A549 (cell line): Measurements from ENCODE around the gene VANGL1. TPM values are rescaled to one million over a fixed set of nuclear protein-coding genes. Genes with fewer than 3 reads are reported as not detected.

Experiments used
- ATAC-seq, 2 experiments: fragments of 200-7000 bp in 1 of 2; fragments of >200 bp in 1 of 2; cut with Nextera tagmentation in 1 of 2; cut with Tn5 transposase in 1 of 2; 3 replicates each; pipeline versions ENCODE4 v1.8.0 to v1.9.1; 2018 to 2020; ENCODE audit warnings: mild to moderate bottlenecking in 1 of 2, moderate library complexity in 1 of 2
- CTCF ChIA-PET: fragments of 300-600 bp; sonication (Branson Sonifier 250); formaldehyde crosslinking; extraction: SDS; loops from one replicate; lab custom pipeline; 2021; ENCODE audit warnings: antibody characterized with exemption, inconsistent platforms; lab: Yijun Ruan, JAX
- POLR2A ChIA-PET: fragments of 350-600 bp; formaldehyde crosslinking; extraction: SDS; loops from one replicate; lab custom pipeline; 2021; ENCODE audit warnings: antibody characterized with exemption, inconsistent platforms; lab: Yijun Ruan, JAX
- DNase-seq, 2 experiments: peaks; one replicate each; pipeline versions ENCODE4 v3.0.0 to v3.0.0-alpha.2; 2011 to 2016; ENCODE audit warnings: low read depth in 1 of 2, low spot score in 1 of 2
- FAIRE-seq: peaks from 2 replicates; lab custom pipeline; 2011; peaks lifted over from hg19 to GRCh38; lab: Jason Lieb, UNC
- H3K27ac ChIP-seq, 2 experiments: fragments of >200 bp; sonication (Bioruptor Twin); formaldehyde crosslinking; 3 replicates each; pipeline ENCODE4 v1.5.1; 2016 to 2017
- H3K4me1 ChIP-seq: fragments of >200 bp; sonication (Bioruptor Twin); formaldehyde crosslinking; 3 replicates; pipeline ENCODE4 v1.6.1; 2016
- H3K4me2 ChIP-seq: fragments of >200 bp; sonication (Bioruptor Twin); formaldehyde crosslinking; 3 replicates; pipeline ENCODE4 v1.6.1; 2016
- H3K4me3 ChIP-seq: fragments of >200 bp; sonication (Bioruptor Twin); formaldehyde crosslinking; 3 replicates; pipeline ENCODE4 v1.5.1; 2016
- H3K9me3 ChIP-seq: fragments of >200 bp; sonication (Bioruptor Twin); formaldehyde crosslinking; 3 replicates; pipeline ENCODE4 v1.6.1; 2016
- CHD4 ChIP-seq: fragments of 200-600 bp; sonication (generic); IDR thresholded peaks from 2 replicates; pipeline ENCODE4 v1.6.1; 2016; ENCODE audit warnings: antibody characterized with exemption, mild to moderate bottlenecking, borderline replicate concordance
- EHMT2 ChIP-seq: fragments of 200-600 bp; sonication (generic); IDR thresholded peaks from 2 replicates; pipeline ENCODE4 v1.6.1; 2016; ENCODE audit warnings: antibody characterized with exemption, low read depth, mild to moderate bottlenecking, moderate library complexity
- ESRRA ChIP-seq: fragments of 150-350 bp; IDR thresholded peaks from 2 replicates; pipeline ENCODE4 v1.6.1; 2014; ENCODE audit warnings: mild to moderate bottlenecking, low read length, borderline replicate concordance
- FOSB ChIP-seq: fragments of 250-450 bp; sonication (Bioruptor Pico); IDR thresholded peaks from 2 replicates; pipeline ENCODE4 v1.5.0; 2020; ENCODE audit warnings: mild to moderate bottlenecking, moderate library complexity
- FOSL2 ChIP-seq, 2 experiments: fragments of 450-650 bp in 1 of 2; fragments of >200 bp in 1 of 2; sonication (Bioruptor Twin) in 1 of 2; formaldehyde crosslinking; IDR thresholded peaks; 2 replicates each; pipeline versions ENCODE4 v1.5.0 to v1.6.1; 2016 to 2020; ENCODE audit warnings: mild to moderate bottlenecking in 1 of 2, moderate library complexity in 1 of 2
- GATA3 ChIP-seq: IDR thresholded peaks from 2 replicates; pipeline ENCODE4 v1.6.1; 2012; ENCODE audit warnings: borderline replicate concordance
- HDAC2 ChIP-seq: fragments of 200-600 bp; sonication (generic); IDR thresholded peaks from 2 replicates; pipeline ENCODE4 v1.6.1; 2016
- HEYL ChIP-seq: fragments of 250-450 bp; sonication (Bioruptor Pico); IDR thresholded peaks from 2 replicates; pipeline ENCODE4 v1.8.0; 2021; ENCODE audit warnings: mild to moderate bottlenecking, moderate library complexity
- KDM1A ChIP-seq: fragments of 200-600 bp; sonication (generic); IDR thresholded peaks from 2 replicates; pipeline ENCODE4 v1.6.1; 2016; ENCODE audit warnings: low read depth, mild to moderate bottlenecking
- KDM5A ChIP-seq: fragments of 200-600 bp; sonication (generic); IDR thresholded peaks from 2 replicates; pipeline ENCODE4 v1.6.1; 2016; ENCODE audit warnings: antibody characterized with exemption, mild to moderate bottlenecking
- NPAS2 ChIP-seq: fragments of 250-450 bp; sonication (Bioruptor Pico); IDR thresholded peaks from 2 replicates; pipeline ENCODE4 v1.8.0; 2022; ENCODE audit warnings: mild to moderate bottlenecking, moderate library complexity, borderline replicate concordance
- PHF8 ChIP-seq: fragments of 200-600 bp; sonication (generic); IDR thresholded peaks from 2 replicates; pipeline ENCODE4 v1.6.1; 2016; ENCODE audit warnings: low read depth, mild to moderate bottlenecking, antibody characterized with exemption, moderate library complexity, borderline replicate concordance
- RAD21 ChIP-seq, 2 experiments: fragments of >200 bp in 1 of 2; sonication (Bioruptor Twin) in 1 of 2; formaldehyde crosslinking in 1 of 2; IDR thresholded peaks in 1 of 2; conservative IDR thresholded peaks in 1 of 2; 2 replicates in 1 of 2; 3 replicates in 1 of 2; pipeline ENCODE4 v1.6.1; 2012 to 2018; ENCODE audit warnings: inconsistent platforms in 1 of 2
- RARB ChIP-seq: fragments of 250-450 bp; sonication (Bioruptor Pico); IDR thresholded peaks from 2 replicates; pipeline ENCODE4 v1.8.0; 2021; ENCODE audit warnings: mild to moderate bottlenecking, moderate library complexity
- RCOR1 ChIP-seq: fragments of 150-350 bp; IDR thresholded peaks from 2 replicates; pipeline ENCODE4 v1.6.1; 2014; ENCODE audit warnings: antibody characterized with exemption, low read length, low read depth
- RFX5 ChIP-seq: fragments of 450-650 bp; IDR thresholded peaks from 2 replicates; pipeline ENCODE4 v1.7.1; 2014; ENCODE audit warnings: antibody characterized with exemption, mild to moderate bottlenecking, moderate library complexity
- SMC3 ChIP-seq: fragments of >200 bp; sonication (Bioruptor Twin); formaldehyde crosslinking; IDR thresholded peaks from 3 replicates; pipeline ENCODE4 v1.6.1; 2018; ENCODE audit warnings: inconsistent platforms
- TFCP2L1 ChIP-seq: fragments of 250-450 bp; sonication (Bioruptor Pico); IDR thresholded peaks from 2 replicates; pipeline ENCODE4 v1.5.0; 2021; ENCODE audit warnings: mild to moderate bottlenecking
- ZFP36 ChIP-seq: fragments of 450-650 bp; IDR thresholded peaks from 2 replicates; pipeline ENCODE4 v1.6.1; 2014; ENCODE audit warnings: borderline replicate concordance; ENCODE audit not compliant: partially characterized antibody
- ZNF302 ChIP-seq: fragments of 250-450 bp; sonication (Bioruptor Pico); IDR thresholded peaks from 2 replicates; pipeline ENCODE4 v1.9.0; 2021; ENCODE audit warnings: inconsistent platforms, mild to moderate bottlenecking, moderate library complexity
- WGBS: methylation state at CpG from one replicate; pipeline ENCODE4 v1.1.6; 2017; ENCODE audit errors: missing lambda C conversion rate; 5-methylcytosine and 5-hydroxymethylcytosine counted together
- polyA plus RNA-seq, 4 experiments: library from polyadenylated mRNA; depleted of rRNA in 3 of 4; stranded (reverse); fragments of >200 nt; fragmentation: RNase III in 1 of 4; extraction: RNeasy Plus Mini Kit Qiagen cat#74134 plus additional on column Dnase treatment in 1 of 4; gene quantifications; 2 replicates in 3 of 4; 3 replicates in 1 of 4; pipeline ENCODE4 v1.2.3, GENCODE V29; 2011 to 2017
- TF ChIP-seq, protein P1 (sequence below): IDR thresholded peaks from 2 replicates; pipeline ENCODE4 v1.6.1; 2012
- TF ChIP-seq, protein P2 (sequence below): fragments of >200 bp; sonication (Bioruptor Twin); formaldehyde crosslinking; IDR thresholded peaks from 3 replicates; pipeline ENCODE4 v1.6.1; 2016
- TF ChIP-seq, protein P3 (sequence below): fragments of >200 bp; sonication (Bioruptor Twin); formaldehyde crosslinking; IDR thresholded peaks from 2 replicates; pipeline ENCODE4 v1.6.1; 2016
- TF ChIP-seq, protein P4 (sequence below): fragments of 250-450 bp; sonication (Bioruptor Pico); IDR thresholded peaks from 2 replicates; pipeline ENCODE4 v1.5.0; 2020; ENCODE audit warnings: low read depth, mild to moderate bottlenecking, moderate library complexity
- TF ChIP-seq, protein P5 (sequence below): IDR thresholded peaks from 2 replicates; pipeline ENCODE4 v1.6.1; 2012; ENCODE audit warnings: low read depth, borderline replicate concordance

VANGL1 gene
- polyA plus RNA-seq, 2 of the 4 experiments (the other 2 are of a cell fraction), result 11.0 to 11.5 TPM

DNA sequence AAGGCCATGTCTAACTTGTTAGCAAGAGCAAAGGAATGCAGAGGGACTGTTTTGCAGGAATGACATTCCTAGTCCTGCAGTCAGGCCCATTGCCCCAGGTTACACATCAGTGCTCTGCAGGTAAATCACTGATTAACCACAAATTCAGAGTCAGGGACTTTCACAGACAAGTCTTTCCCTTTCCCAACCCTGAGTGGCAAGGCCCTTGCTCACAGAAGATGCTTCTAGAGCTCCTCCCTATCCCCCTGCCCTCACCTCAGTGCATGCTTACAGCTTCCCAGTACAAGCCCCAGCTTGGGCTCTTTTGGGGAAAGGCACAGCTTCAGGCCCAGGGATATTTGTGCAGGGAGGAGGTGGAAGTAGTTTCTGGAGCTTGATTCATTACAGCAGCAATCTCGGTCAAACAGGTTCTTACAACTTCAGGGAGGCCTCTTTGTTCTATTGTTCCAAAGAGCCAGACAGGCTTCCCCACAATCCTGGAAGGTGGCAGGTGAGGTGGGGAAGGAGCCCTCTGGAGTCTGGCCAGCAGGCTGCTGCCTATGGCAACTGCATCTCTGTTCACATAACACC lies 72.9 kb downstream of the VANGL1 start (continued):
- TF ChIP-seq CHD4 (no peak), FOSB (CRISPR knock-in tag) (no peak)
- TF ChIP-seq, protein P1, sequence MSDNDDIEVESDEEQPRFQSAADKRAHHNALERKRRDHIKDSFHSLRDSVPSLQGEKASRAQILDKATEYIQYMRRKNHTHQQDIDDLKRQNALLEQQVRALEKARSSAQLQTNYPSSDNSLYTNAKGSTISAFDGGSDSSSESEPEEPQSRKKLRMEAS, result no peak
- TF ChIP-seq, protein P2, sequence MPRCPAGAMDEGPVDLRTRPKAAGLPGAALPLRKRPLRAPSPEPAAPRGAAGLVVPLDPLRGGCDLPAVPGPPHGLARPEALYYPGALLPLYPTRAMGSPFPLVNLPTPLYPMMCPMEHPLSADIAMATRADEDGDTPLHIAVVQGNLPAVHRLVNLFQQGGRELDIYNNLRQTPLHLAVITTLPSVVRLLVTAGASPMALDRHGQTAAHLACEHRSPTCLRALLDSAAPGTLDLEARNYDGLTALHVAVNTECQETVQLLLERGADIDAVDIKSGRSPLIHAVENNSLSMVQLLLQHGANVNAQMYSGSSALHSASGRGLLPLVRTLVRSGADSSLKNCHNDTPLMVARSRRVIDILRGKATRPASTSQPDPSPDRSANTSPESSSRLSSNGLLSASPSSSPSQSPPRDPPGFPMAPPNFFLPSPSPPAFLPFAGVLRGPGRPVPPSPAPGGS, result no peak
- TF ChIP-seq, all 56 proteins: peak for 0

DNA sequence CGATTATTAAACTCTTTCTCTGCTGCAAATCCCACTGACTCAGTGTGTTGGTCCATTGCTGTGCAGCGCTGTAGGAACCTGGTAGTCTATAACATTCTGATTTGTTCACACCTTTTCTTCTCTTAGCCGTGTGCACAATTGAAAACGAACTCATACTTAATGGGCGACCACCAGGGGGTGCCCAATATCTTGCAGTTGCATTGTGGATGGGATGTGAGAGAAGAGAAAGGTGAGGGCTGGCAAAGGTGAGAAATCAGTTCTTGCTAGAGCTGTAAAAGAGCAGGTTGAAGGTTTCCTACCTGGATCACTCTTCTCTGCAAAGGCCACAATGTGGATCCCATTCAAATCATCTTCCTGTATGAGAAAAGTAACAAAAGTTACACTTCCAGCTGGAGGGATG lies 75.8 kb downstream of the VANGL1 start:
- TF ChIP-seq TFCP2L1 (CRISPR knock-in tag) (no peak), SMC3 (peak; percentile 31; the same call in 2 of the 3 replicates), KDM1A (no peak), RAD21 (conservative IDR thresholded peaks at IDR 0.05 in 1 of 2, IDR thresholded peaks at IDR 0.05 in 1 of 2) (peak; percentile 37 to 47; a peak in 4 of 5 replicates), PHF8 (no peak)
- TF ChIP-seq, all 56 proteins: peak for 2
- ChIA-PET POLR2A (no interaction called here), CTCF (interaction anchor here (1.1 to 3.6 kb wide), 3 partner anchors 11 to 54 kb away, joined by 4 to 12 read pairs (median 5); no protein-coding TSS in a partner anchor)
- Histone ChIP-seq H3K9me3 (no peaks in the 10 kb centered on the region), H3K4me2 (no peak overlapping the region), H3K4me1 (no peaks in the 10 kb centered on the region), H3K27ac (no peak overlapping the region), H3K4me3 (no peak overlapping the region)
- peak in 1 of 2 experiments; percentile 21 for DNase-seq
- no peak for FAIRE-seq
- ATAC-seq, result peak in 1 of 2 experiments; percentile 51; a peak in 2 of 6 replicates
- 21% methylated on average over 5 of the region's 5 CpGs for WGBS

DNA sequence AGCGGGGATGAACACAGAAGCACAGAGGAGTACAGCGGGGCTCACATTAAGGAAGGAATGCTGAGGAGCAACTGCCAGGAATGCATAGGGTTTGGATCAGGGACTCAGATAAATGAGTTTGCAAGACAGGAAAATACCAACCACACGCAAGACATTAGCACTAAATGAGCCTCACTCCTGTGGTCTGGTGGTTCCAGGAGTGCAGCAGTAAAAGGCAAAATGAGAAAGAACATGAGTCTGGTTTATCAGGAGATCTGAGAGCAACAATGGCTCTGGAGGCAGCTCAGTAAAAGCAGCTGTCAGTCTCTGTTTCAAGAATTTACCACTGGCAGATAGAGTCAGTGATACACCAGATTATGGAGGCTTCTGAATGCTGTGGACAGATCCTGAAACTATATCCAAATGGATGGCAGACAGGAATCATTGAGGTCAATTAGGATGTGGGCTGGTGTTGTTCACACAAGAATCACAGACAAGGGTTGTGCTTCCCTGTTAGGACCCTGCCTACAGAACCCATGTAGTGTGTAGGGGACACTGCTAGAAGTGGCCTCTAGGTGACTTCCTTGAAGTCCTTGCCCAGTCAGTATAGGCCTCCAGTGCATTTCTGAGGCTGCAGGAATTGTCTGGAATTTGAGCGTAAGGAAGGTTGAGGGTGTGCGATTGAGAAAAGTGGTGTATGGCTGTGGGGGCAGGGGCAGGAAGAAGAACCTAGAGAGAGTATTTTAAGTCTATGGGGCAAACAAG lies 76.4 kb downstream of the VANGL1 start:
- POLR2A ChIA-PET, result no interaction called here

DNA sequence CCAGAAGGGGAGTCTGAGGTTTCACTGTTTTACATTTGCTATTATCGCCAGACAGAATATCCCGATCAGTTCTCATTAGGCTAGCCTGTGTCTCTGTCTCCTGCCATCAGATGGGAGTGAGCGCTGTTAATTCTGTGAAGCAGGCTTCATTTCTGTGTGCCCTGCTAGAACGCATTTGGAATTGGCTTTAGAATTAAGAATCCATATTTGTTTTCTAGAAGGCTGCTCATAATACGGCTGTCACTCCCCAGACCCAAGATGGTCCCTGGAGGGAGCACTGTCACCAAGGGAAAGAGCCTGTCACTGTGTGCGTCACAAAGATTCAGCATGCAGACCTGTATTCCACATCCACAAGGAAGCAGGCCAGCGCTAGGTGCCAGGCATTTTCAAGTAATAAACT lies 77.5 kb downstream of the VANGL1 start:
- CTCF ChIA-PET, result interaction anchor here (1.1 to 3.6 kb wide), 2 partner anchors 13 to 52 kb away, joined by 3 to 12 read pairs; no protein-coding TSS in a partner anchor
- TF ChIP-seq ZFP36 (no peak), EHMT2 (no peak), ESRRA (no peak), RFX5 (no peak), GATA3 (no peak), HDAC2 (no peak), NPAS2 (CRISPR knock-in tag) (no peak), HEYL (CRISPR knock-in tag) (no peak), PHF8 (no peak), RAD21 (conservative IDR thresholded peaks at IDR 0.05 in 1 of 2, IDR thresholded peaks at IDR 0.05 in 1 of 2) (no peak), KDM5A (no peak), FOSB (CRISPR knock-in tag) (no peak), KDM1A (no peak)
- TF ChIP-seq, protein P1, result no peak
- TF ChIP-seq, protein P2, result no peak
- TF ChIP-seq, protein P3, sequence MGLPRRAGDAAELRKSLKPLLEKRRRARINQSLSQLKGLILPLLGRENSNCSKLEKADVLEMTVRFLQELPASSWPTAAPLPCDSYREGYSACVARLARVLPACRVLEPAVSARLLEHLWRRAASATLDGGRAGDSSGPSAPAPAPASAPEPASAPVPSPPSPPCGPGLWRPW, result no peak
- TF ChIP-seq, protein P4, sequence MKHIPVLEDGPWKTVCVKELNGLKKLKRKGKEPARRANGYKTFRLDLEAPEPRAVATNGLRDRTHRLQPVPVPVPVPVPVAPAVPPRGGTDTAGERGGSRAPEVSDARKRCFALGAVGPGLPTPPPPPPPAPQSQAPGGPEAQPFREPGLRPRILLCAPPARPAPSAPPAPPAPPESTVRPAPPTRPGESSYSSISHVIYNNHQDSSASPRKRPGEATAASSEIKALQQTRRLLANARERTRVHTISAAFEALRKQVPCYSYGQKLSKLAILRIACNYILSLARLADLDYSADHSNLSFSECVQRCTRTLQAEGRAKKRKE (CRISPR knock-in tag), result no peak

More for the DNA sequence above, 76.4 kb downstream of the VANGL1 start:
- 59% methylated on average over 5 of the region's 5 CpGs for WGBS
- no peak overlapping the region for H3K27ac ChIP-seq
- TF ChIP-seq, protein P5, sequence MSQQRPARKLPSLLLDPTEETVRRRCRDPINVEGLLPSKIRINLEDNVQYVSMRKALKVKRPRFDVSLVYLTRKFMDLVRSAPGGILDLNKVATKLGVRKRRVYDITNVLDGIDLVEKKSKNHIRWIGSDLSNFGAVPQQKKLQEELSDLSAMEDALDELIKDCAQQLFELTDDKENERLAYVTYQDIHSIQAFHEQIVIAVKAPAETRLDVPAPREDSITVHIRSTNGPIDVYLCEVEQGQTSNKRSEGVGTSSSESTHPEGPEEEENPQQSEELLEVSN, result no peak
- TF ChIP-seq RCOR1, result no peak
- TF ChIP-seq RARB (CRISPR knock-in tag), result no peak
- TF ChIP-seq GATA3, result no peak
- TF ChIP-seq FOSL2 (IDR thresholded peaks at IDR 0.05), result no peak
- no peak for TF ChIP-seq FOSL2 (CRISPR knock-in tag; IDR thresholded peaks at IDR 0.05)
- TF ChIP-seq ZNF302 (CRISPR knock-in tag), result no peak
- H3K4me2 ChIP-seq, result no peak overlapping the region
- no peaks in the 10 kb centered on the region for H3K4me1 ChIP-seq
- FAIRE-seq (no peak), DNase-seq (no peak), ATAC-seq (no peak)
- no peak overlapping the region for H3K4me3 ChIP-seq
- CTCF ChIA-PET, result interaction anchor here (2.3 to 3.6 kb wide), 2 partner anchors 12 to 44 kb away, joined by 5 to 12 read pairs; no protein-coding TSS in a partner anchor
- no peaks in the 10 kb centered on the region for H3K9me3 ChIP-seq

More for the DNA sequence above, 77.5 kb downstream of the VANGL1 start:
- DNase-seq (no peak), FAIRE-seq (no peak), ATAC-seq (no peak)
- Histone ChIP-seq H3K27ac (no peak overlapping the region), H3K4me2 (no peak overlapping the region), H3K4me1 (no peaks in the 10 kb centered on the region), H3K4me3 (no peak overlapping the region), H3K9me3 (no peaks in the 10 kb centered on the region)
- WGBS, result 78% methylated on average over 7 of the region's 7 CpGs
- POLR2A ChIA-PET, result no interaction called here
